Kidney capillary endothelial cell (primary cell): ENCODE measurements around the gene TDRD6.
"Not testable (repeated sequence)": the region's sequence is repeated elsewhere in the genome, so short reads cannot be mapped to it uniquely, and the experiment has no call there.

ENCODE experiments used
- DNase-seq: peaks from one replicate; pipeline ENCODE4 v3.0.0-alpha.2; 2018; ENCODE audit warnings: low spot score

TDRD6 gene

DNA sequence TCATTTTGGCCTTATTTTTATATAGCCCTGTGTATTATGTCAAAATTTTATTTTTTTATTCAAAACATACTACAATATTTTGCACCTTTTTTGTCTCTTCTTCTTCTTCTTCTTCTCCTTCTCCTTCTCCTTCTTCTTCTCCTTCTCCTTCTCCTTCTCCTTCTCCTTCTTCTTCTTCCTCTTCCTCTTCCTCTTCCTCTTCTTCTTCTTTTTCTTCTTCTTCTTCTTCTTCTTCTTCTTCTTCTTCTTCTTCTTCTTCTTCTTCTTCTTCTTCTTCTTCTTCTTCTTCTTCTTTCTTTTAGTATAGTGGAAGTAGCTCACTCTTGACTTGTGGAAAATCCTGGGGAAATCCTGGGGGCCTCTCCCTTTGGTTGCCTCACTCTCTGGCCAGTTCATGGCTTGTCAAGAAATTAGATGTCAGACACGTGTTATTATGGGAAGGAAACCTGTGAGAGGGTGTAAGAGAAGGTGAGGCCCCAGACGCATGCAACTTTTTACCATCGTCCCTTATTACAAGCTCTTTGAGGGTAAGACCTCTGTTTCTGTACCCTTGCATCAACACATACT lies 56.6 kb downstream of the TDRD6 start:
- not testable (repeated sequence) for DNase-seq

DNA sequence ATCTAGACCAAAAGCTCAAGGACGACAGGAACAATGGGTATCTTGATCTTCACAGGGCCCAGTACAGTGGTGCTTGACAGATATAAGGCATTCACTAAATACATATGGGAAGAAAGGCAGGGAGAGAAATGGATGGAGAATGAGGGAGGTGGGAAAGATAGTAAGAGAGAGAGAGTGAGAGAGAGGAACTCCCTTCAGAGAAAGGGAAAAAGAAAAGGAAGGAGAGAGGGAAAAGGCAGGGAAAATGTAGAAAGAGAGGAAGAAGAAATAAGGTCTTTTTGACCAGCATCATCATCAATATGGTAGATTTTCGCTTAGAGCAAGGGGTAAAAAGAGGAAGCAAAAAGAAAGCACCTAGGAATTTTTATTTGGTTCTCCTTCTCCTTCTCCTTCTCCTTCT lies 58.3 kb downstream of the TDRD6 start:
- DNase-seq = no peak

DNA sequence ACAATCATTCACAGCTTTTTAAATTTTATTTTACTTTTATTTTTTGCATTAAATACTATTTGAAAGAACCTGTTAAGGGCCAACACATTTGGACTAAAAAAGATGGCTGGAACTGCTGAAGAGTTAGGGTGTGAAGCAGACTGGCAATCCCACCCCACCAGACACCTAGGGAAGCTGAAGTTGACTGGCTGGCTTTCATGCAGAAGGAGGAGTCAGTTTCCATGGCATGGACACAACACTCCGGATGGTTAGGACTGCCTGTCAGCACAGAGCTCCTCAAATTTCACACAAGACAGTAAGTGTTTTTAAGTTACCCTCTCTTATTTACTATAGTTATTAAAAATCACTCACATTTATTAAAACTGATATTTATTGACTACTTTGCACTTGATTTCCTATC lies 59.0 kb downstream of the TDRD6 start, which contains the start of gene ANKRD66:
Gene ANKRD66 (plus strand): TSS at position 238 of the 400 bp plus-strand sequence. CDS start 5,016 bp downstream, outside the sequence.
- DNase-seq = no peak

DNA sequence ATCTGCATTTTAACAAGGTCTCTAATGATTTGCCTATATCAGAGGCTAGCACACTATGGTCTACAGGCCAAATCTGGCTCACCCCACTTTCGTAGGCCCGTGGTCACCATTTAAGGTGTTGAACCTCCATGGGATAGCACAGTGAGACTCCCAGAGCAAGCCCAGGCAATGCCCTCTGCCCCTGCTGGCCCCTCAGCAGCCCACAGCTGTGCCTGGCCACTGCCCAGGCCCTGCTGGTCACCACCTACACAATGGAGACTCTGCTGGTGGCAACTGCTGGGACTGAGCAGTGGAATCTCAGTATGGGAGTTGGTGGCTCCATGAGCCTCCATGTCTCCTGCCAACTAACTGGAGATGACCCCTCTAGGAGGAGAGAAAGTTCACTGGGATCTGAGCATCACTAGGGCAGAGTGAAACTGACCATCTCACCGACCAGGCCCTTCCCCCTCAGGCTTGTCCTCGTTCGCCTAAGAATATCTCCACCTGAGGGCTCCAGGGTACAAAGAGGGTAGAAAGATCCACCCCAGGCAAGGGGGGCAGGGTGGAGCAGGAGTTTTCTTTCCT lies 61.3 kb downstream of the TDRD6 start:
- DNase-seq = no peak

DNA sequence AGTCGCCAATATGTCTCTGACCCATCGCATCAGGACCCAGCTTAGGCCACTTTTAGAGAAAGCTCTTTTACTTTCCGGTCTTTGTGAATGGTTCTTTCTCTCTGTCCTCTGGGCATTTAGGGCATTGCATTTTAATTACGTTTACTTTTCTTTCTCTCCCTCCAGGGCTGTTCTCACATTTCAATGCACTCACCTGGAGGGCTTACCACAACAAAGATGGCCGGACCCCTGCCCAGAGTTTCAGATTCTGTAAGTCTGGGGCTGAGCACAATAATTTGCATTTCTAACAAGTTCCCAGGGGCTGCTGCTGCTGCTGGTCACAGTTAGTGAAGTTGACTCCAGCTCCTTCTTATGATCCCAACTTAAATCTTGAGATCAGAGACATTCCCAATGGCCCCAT lies 62.0 kb downstream of the TDRD6 start:
- DNase-seq = no peak

DNA sequence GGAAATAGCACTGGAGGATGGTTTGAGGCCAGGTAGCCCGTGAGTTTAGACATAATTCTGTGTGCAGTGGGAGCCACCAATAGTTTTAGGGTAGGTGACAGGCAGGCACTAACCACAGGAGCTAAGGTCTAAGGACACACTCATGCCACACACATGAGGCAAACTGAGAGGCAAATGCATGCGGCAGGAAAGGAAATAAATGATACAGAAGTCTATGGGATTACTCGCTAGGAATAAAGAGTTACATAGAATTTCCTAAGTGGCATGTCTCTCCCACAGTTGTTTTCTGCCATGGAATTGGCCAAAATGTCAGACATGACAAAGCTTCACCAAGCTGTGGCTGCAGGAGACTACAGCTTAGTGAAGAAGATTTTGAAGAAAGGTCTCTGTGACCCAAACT lies 64.0 kb downstream of the TDRD6 start:
- DNase-seq = no peak
